HepG2 (cell line): ENCODE data around the gene CDX2. TPM values are rescaled to one million over a fixed set of nuclear protein-coding genes. Genes with fewer than 3 reads are reported as not detected.

Source experiments
- ATAC-seq: fragments of 200-7000 bp; cut with Tn5 transposase; 3 replicates; pipeline ENCODE4 v1.9.1; 2020; ENCODE audit warnings: mild to moderate bottlenecking, moderate library complexity
- BruUV-seq: library from RNA; stranded (reverse); fragments of 400-500 nt; replicated peaks from 2 replicates; lab custom pipeline; 2021; lab: Mats Ljungman, UMichigan
- CTCF ChIA-PET: fragments of 300-600 bp; formaldehyde crosslinking; extraction: SDS; loops from one replicate; lab custom pipeline; 2021; ENCODE audit warnings: low total read pairs, inconsistent platforms, low intra/inter-chr PET ratio; lab: Yijun Ruan, JAX
- POLR2A ChIA-PET: fragments of 350-600 bp; sonication (Branson Sonifier 250); formaldehyde crosslinking; loops from one replicate; lab custom pipeline; 2020; ENCODE audit warnings: antibody characterized with exemption, inconsistent platforms; lab: Yijun Ruan, JAX
- DNase-seq: peaks from one replicate; pipeline ENCODE4 v3.0.0-alpha.2; 2015; ENCODE audit warnings: low spot score
- FAIRE-seq: peaks from 3 replicates; lab custom pipeline; 2011; peaks lifted over from hg19 to GRCh38; lab: Jason Lieb, UNC
- H2AFZ ChIP-seq: one replicate; pipeline ENCODE4 v1.6.1; 2011; ENCODE audit warnings: low read length, inconsistent platforms
- H3K27ac ChIP-seq: fragments of 300-600 bp; 3 replicates; pipeline ENCODE4 v1.8.0; 2011; ENCODE audit warnings: mixed run types, mild to moderate bottlenecking, mixed read lengths, low read length, inconsistent platforms; ENCODE audit not compliant: insufficient read depth; ENCODE audit errors: extremely low read length
- H3K27me3 ChIP-seq, 2 experiments: fragments of 200-600 bp in 1 of 2; 2 replicates in 1 of 2; 3 replicates in 1 of 2; pipeline versions ENCODE4 v1.6.0 to v1.8.0; 2011; ENCODE audit warnings: low read length in 2 of 2, mild to moderate bottlenecking in 2 of 2, moderate library complexity in 2 of 2, inconsistent platforms in 1 of 2; ENCODE audit not compliant: insufficient read depth in 2 of 2, control insufficient read depth in 1 of 2
- H3K36me3 ChIP-seq, 2 experiments: fragments of 200-600 bp in 1 of 2; replicated peaks in 1 of 2; 2 replicates in 1 of 2; 3 replicates in 1 of 2; pipeline versions ENCODE4 v1.5.1 to v1.8.0; 2011; ENCODE audit warnings: low read length in 2 of 2, inconsistent platforms in 1 of 2; ENCODE audit not compliant: insufficient read depth in 2 of 2, control insufficient read depth in 1 of 2
- H3K4me1 ChIP-seq: 2 replicates; pipeline ENCODE4 v1.5.1; 2012; ENCODE audit warnings: low read length, inconsistent platforms; ENCODE audit not compliant: insufficient read depth
- H3K4me2 ChIP-seq: 2 replicates; pipeline ENCODE4 v1.6.0; 2011; ENCODE audit warnings: low read depth, low read length, inconsistent platforms
- H3K4me3 ChIP-seq, 3 experiments: fragments of 200-600 bp in 1 of 3; sonication (generic), shearing (Covaris generic) in 1 of 3; replicated peaks in 1 of 3; 2 replicates each; pipeline ENCODE4 v1.5.1; 2011 to 2016; ENCODE audit warnings: low read length in 3 of 3, inconsistent platforms in 2 of 3, low read depth in 2 of 3, mild to moderate bottlenecking in 2 of 3, control low read depth in 1 of 3, mixed read lengths in 1 of 3; ENCODE audit not compliant: insufficient read depth in 1 of 3
- H3K79me2 ChIP-seq: one replicate; pipeline ENCODE4 v1.6.1; 2011; ENCODE audit warnings: low read length, inconsistent platforms; ENCODE audit not compliant: insufficient read depth
- H3K9ac ChIP-seq: 2 replicates; pipeline ENCODE4 v1.6.0; 2011; ENCODE audit warnings: mild to moderate bottlenecking, low read depth, low read length, inconsistent platforms; ENCODE audit not compliant: insufficient read depth
- H3K9me3 ChIP-seq: 2 replicates; pipeline ENCODE4 v1.5.1; 2012; ENCODE audit warnings: mild to moderate bottlenecking, low read length
- H4K20me1 ChIP-seq: 2 replicates; pipeline ENCODE4 v1.6.0; 2011; ENCODE audit warnings: inconsistent platforms, mild to moderate bottlenecking, low read length, moderate library complexity; ENCODE audit not compliant: insufficient read depth
- HOXA5 ChIP-seq: sonication (generic); formaldehyde crosslinking; IDR thresholded peaks from 2 replicates; pipeline ENCODE4 v1.4.0; 2020; ENCODE audit warnings: missing genetic modification reagents
- PCBP2 ChIP-seq: fragments of 200-400 bp; formaldehyde crosslinking; optimal IDR thresholded peaks from 2 replicates; pipeline ENCODE3; 2018; ENCODE audit warnings: low read length, low read depth; ENCODE audit not compliant: poor library complexity, severe bottlenecking
- ZBTB7A ChIP-seq: sonication (generic); formaldehyde crosslinking; IDR thresholded peaks from 2 replicates; pipeline ENCODE4 v1.8.0; 2022; ENCODE audit warnings: mild to moderate bottlenecking, missing genetic modification reagents
- ZNF225 ChIP-seq: sonication (generic); formaldehyde crosslinking; IDR thresholded peaks from 2 replicates; pipeline ENCODE4 v1.4.0; 2020; ENCODE audit warnings: mild to moderate bottlenecking, missing genetic modification reagents
- WGBS: methylation state at CpG from one replicate; pipeline ENCODE4 v1.1.6; 2017; ENCODE audit warnings: low lambda C conversion rate; 5-methylcytosine and 5-hydroxymethylcytosine counted together
- in situ Hi-C: cut with HindIII; loops from 2 replicates; pipeline ENCODE4 v1.10.0; 2017; ENCODE audit warnings: low pct_unique_long_range_greater_than_20kb; ENCODE audit not compliant: extremely low pct_ligation_motif_present
- intact Hi-C: fragments of 100-400 bp; cut with micrococcal nuclease; formaldehyde crosslinking; loops from one replicate; pipeline ENCODE4 v1.10.0; 2022; ENCODE audit not compliant: unreplicated experiment
- polyA plus RNA-seq, 8 experiments: library from polyadenylated mRNA; depleted of rRNA in 3 of 8; stranded (reverse) in 7 of 8; unstranded in 1 of 8; fragments of >200 nt; fragmentation: Illumina TruSeq in 4 of 8; extraction: Trizol in 4 of 8; gene quantifications; 2 replicates each; pipeline versions ENCODE4 v1.2.1 to v1.2.3, GENCODE V29; 2011 to 2016; ENCODE audit warnings: low read depth in 4 of 8, missing spikeins in 1 of 8, mixed read lengths in 1 of 8; ENCODE audit not compliant: insufficient read depth in 1 of 8
- total RNA-seq, 5 experiments: library from RNA; depleted of rRNA; stranded (reverse); fragments of >200 nt; fragmentation: Illumina TruSeq; extraction: Trizol; gene quantifications; 2 replicates each; pipeline ENCODE4 v1.2.3, GENCODE V29; 2016; ENCODE audit warnings: low read depth in 1 of 5

CDX2 gene
- total and polyA plus RNA-seq, 2 of the 13 experiments (the other 11 are each of a cell fraction or from before 2014, with no cell fraction given) = 0.04 TPM; not detected in 1

DNA sequence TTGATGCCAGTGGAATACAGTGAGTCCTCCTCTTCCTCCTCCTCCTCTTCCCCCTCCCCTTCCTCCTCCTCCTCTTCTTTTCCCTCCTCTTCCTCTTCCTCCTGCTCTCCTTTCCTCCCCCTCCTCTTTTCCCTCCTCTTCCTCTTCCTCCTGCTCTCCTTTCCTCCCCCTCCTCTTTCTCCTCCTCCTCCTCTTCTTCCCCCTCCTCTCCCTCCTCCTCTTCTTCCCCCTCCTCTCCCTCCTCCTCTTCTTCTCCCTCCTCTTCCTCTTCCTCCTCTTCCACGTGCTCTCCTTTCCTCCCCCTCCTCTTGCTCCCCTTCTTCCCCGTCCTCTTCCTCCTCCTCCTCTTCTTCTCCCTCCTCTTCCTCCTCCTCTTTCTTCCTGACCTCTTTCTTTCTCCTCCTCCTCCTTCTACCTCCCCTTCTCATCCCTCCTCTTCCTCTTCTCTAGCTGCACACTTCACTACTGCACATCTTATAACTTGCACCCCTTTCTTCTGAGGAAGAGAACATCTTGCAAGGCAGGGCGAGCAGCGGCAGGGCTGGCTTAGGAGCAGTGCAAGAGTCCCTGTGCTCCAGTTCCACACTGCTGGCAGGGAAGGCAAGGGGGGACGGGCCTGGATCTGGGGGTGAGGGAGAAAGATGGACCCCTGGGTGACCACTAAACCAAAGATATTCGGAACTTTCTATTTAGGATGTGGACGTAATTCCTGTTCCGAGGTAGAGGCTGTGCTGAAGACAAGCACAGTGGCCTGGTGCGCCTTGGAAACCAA, 43.7 kb downstream of the CDX2 start:
- H3K9ac ChIP-seq = no peak overlapping the region
- 45% methylated on average over 9 of the region's 9 CpGs for WGBS
- H3K36me3 ChIP-seq = no peaks in the 10 kb centered on the region
- TF ChIP-seq PCBP2 (peak; percentile 79), ZNF225 (CRISPR knock-in tag) (no peak)
- ATAC-seq = no peak
- no peak overlapping the region for H3K27ac ChIP-seq
- no peaks in the 10 kb centered on the region for H4K20me1 ChIP-seq
- H3K4me2 ChIP-seq = no peak overlapping the region
- no TSS peak for BruUV-seq
- H3K79me2 ChIP-seq = no peaks in the 10 kb centered on the region
- intact Hi-C loops (no loop called here), in situ Hi-C loops (no loop called here)
- H3K4me1 ChIP-seq = peaks cover 10% of the 10 kb centered on the region; the same call in 1 of the 2 replicates
- ChIA-PET CTCF (no interaction called here), POLR2A (no interaction called here)
- H2AFZ ChIP-seq = no peak overlapping the region
- no peaks in the 10 kb centered on the region for H3K9me3 ChIP-seq
- no peak for DNase-seq
- H3K27me3 ChIP-seq = peaks cover 7 to 28% of the 10 kb centered on the region in 2 experiments
- H3K4me3 ChIP-seq = no peak overlapping the region
- FAIRE-seq = no peak

DNA sequence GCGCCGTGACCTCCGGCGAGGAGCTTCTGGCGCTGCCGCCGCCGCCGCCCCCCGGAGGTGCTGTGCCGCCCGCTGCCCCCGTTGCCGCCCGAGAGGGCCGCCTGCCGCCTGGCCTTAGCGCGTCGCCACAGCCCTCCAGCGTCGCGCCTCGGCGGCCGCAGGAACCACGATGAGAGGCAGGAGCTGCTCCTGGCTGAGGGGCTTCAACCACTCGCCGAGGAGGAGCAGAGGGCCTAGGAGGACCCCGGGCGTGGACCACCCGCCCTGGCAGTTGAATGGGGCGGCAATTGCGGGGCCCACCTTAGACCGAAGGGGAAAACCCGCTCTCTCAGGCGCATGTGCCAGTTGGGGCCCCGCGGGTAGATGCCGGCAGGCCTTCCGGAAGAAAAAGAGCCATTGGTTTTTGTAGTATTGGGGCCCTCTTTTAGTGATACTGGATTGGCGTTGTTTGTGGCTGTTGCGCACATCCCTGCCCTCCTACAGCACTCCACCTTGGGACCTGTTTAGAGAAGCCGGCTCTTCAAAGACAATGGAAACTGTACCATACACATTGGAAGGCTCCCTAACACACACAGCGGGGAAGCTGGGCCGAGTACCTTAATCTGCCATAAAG, 44.5 kb downstream of the CDX2 start:
- ATAC-seq = no peak
- Histone ChIP-seq H3K27ac (no peak overlapping the region), H3K79me2 (no peaks in the 10 kb centered on the region), H2AFZ (no peak overlapping the region), H3K9me3 (no peaks in the 10 kb centered on the region), H3K4me2 (no peak overlapping the region), H3K27me3 (peaks cover 7 to 36% of the 10 kb centered on the region in 2 experiments), H3K4me1 (peaks cover 14% of the 10 kb centered on the region; the same call in 1 of the 2 replicates), H3K4me3 (no peak overlapping the region), H3K9ac (no peak overlapping the region), H4K20me1 (no peaks in the 10 kb centered on the region), H3K36me3 (no peaks in the 10 kb centered on the region)
- no peak for FAIRE-seq
- no peak for DNase-seq
- 82% methylated on average over 25 of the region's 46 CpGs for WGBS
- intact Hi-C loops = no loop called here
- ChIA-PET POLR2A (no interaction called here), CTCF (no interaction called here)
- BruUV-seq = no TSS peak
- in situ Hi-C loops = no loop called here
- TF ChIP-seq HOXA5 (CRISPR knock-in tag) (no peak), ZBTB7A (CRISPR knock-in tag) (no peak)
